Measurements from ENCODE around the gene STK35. TPM values are rescaled to one million over a fixed set of nuclear protein-coding genes. Genes with fewer than 3 reads are reported as not detected.

Gene STK35
- total RNA-seq (17.5 TPM), polyA plus RNA-seq (7.6 TPM)

- DNase-seq (ENCODE audit: extremely low spot score) = no peak
- Histone ChIP-seq H3K4me3 (ENCODE audit: low read depth, low read length) (peak within 1 kb of the TSS; percentile 86), H3K27ac (ENCODE audit: low read depth) (peak within 1 kb of the TSS; percentile 99), H3K36me3 (ENCODE audit: insufficient read depth) (no peaks in the 10 kb centered on the region), H3K4me1 (ENCODE audit: insufficient read depth) (peaks cover 7% of the 10 kb centered on the region)
- 2% methylated on average over 32 of the region's 32 CpGs for WGBS
These were observed at the start of gene STK35 for GRCh38 chr20:2101057-2101864. Gene STK35 (plus strand): TSS chr20:2101827. CDS start chr20:2101882, 55 bp downstream.

GRCh38 chr20:2051946-2052345, 49.7 kb upstream of the STK35 start:
- 39% methylated on average over 2 of the region's 2 CpGs for WGBS
- Histone ChIP-seq H3K27ac (ENCODE audit: low read depth) (no peak overlapping the region), H3K36me3 (ENCODE audit: insufficient read depth) (no peaks in the 10 kb centered on the region), H3K4me3 (ENCODE audit: low read depth, low read length) (no peak overlapping the region), H3K4me1 (ENCODE audit: insufficient read depth) (no peaks in the 10 kb centered on the region)
- no peak for DNase-seq (ENCODE audit: extremely low spot score)

- H3K4me3 ChIP-seq (ENCODE audit: low read depth, low read length) = no peak overlapping the region
- no peak overlapping the region for H3K27ac ChIP-seq (ENCODE audit: low read depth)
- H3K36me3 ChIP-seq (ENCODE audit: insufficient read depth) = no peaks in the 10 kb centered on the region
- WGBS = 58% methylated on average over 1 of the region's 1 CpG
- no peaks in the 10 kb centered on the region for H3K4me1 ChIP-seq (ENCODE audit: insufficient read depth)
- DNase-seq (ENCODE audit: extremely low spot score) = no peak
These were observed 48.9 kb upstream of the STK35 start for GRCh38 chr20:2052741-2053140.

DNA sequence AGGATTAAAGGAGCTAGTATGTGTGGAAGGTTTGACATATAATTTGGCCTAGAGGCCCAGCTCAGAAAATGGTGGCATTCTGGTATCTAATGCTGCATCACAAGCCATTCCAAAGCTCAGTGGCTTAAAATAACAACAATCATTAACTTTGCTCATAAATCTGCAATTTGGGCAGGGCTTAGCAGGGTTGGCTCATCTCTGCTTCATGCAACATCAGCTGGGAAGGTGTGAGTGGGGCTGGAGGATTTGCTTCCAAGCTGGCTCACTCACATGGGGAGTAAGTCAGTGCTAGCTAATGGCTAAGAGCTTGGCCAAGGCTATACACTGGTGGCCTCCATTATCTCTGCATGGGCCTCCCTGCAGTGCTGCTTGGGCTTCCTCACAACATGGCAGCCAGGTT, 48.0 kb upstream of the STK35 start:
- Histone ChIP-seq H3K4me1 (ENCODE audit: insufficient read depth) (no peaks in the 10 kb centered on the region), H3K36me3 (ENCODE audit: insufficient read depth) (no peaks in the 10 kb centered on the region), H3K4me3 (ENCODE audit: low read depth, low read length) (no peak overlapping the region), H3K27ac (ENCODE audit: low read depth) (no peak overlapping the region)
- no peak for DNase-seq (ENCODE audit: extremely low spot score)

GRCh38 chr20:2054911-2055310, 46.7 kb upstream of the STK35 start:
- no peaks in the 10 kb centered on the region for H3K4me1 ChIP-seq (ENCODE audit: insufficient read depth)
- H3K36me3 ChIP-seq (ENCODE audit: insufficient read depth) = no peaks in the 10 kb centered on the region
- no peak for DNase-seq (ENCODE audit: extremely low spot score)
- no peak overlapping the region for H3K27ac ChIP-seq (ENCODE audit: low read depth)
- no peak overlapping the region for H3K4me3 ChIP-seq (ENCODE audit: low read depth, low read length)

GRCh38 chr20:2059411-2059810, 42.2 kb upstream of the STK35 start:
- H3K36me3 ChIP-seq (ENCODE audit: insufficient read depth) = no peaks in the 10 kb centered on the region
- DNase-seq (ENCODE audit: extremely low spot score) = no peak
- no peak overlapping the region for H3K4me3 ChIP-seq (ENCODE audit: low read depth, low read length)
- no peak overlapping the region for H3K27ac ChIP-seq (ENCODE audit: low read depth)
- WGBS = 57% methylated on average over 2 of the region's 2 CpGs
- H3K4me1 ChIP-seq (ENCODE audit: insufficient read depth) = no peaks in the 10 kb centered on the region

GRCh38 chr20:2065099-2065498, 36.5 kb upstream of the STK35 start:
- no peaks in the 10 kb centered on the region for H3K36me3 ChIP-seq (ENCODE audit: insufficient read depth)
- H3K27ac ChIP-seq (ENCODE audit: low read depth) = no peak overlapping the region
- WGBS = 47% methylated on average over 3 of the region's 3 CpGs
- no peaks in the 10 kb centered on the region for H3K4me1 ChIP-seq (ENCODE audit: insufficient read depth)
- no peak for DNase-seq (ENCODE audit: extremely low spot score)
- H3K4me3 ChIP-seq (ENCODE audit: low read depth, low read length) = no peak overlapping the region

DNA sequence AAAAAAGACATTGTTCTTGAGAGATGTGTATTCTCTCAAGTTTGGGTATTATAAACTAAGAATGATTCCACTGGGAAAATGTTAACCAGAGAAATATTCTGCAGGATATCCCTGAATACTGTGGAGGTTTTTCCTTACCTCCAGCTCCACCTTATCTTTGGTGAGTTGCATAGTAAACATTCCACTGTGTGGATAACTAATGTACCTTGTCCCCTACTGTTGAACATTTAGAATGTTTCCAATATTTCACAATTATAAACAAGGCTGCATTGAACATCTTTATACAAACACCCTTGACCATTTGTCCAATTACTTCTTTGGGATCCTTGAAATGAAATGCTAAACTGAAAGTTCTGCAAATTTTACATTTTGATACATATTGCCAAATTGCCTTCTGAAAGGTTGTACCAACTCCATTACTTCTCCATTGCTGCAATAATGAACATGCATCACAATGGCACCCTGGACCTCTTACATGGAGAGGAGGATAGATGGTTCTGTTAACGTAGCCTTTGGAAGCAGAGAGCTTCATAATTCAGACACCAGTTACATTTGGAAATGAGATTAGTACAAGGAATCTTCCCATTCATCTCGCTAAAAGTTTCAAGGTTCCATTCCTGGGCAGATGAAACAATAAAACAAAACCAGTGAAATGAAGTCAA, 35.0 kb upstream of the STK35 start:
- 80% methylated on average over 2 of the region's 2 CpGs for WGBS

DNA sequence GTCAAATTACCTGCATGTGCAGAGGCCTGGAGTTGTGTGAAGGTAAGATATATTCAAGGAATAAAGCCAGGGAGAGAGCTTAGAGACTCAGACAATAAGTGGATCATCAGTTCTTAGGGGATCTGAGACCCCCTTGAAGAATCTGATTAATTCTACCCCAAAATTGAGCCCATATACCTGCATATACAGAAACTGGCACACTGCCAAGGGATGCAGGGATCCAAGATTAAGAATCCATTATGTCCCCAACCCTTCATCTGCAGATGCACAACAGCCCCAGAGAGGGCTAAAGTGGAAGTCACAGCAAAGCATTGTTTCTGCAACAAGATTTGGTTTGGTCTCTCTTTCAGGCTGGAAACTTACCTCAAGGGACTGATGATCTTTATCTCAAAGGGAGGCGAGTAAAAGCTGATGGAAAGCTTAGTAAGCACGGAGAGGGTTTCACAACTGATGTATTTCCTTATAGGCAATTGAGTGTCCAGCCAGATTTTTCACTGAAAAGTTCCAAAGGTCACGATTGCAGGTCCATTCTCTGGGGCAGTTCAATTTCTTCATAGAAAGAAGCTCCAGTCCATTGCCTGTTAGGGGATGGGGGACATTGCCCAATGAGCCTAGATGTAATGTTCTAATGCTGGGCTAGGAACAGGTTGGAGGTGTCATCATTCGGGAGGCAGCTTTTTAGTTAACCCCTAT, 20.9 kb upstream of the STK35 start:
- H3K4me1 ChIP-seq (ENCODE audit: insufficient read depth) = no peaks in the 10 kb centered on the region
- H3K27ac ChIP-seq (ENCODE audit: low read depth) = no peak overlapping the region
- WGBS = 66% methylated on average over 4 of the region's 4 CpGs
- no peaks in the 10 kb centered on the region for H3K36me3 ChIP-seq (ENCODE audit: insufficient read depth)
- DNase-seq (ENCODE audit: extremely low spot score) = no peak
- no peak overlapping the region for H3K4me3 ChIP-seq (ENCODE audit: low read depth, low read length)

More for the DNA sequence above, 35.0 kb upstream of the STK35 start:
- Histone ChIP-seq H3K4me3 (ENCODE audit: low read depth, low read length) (no peak overlapping the region), H3K4me1 (ENCODE audit: insufficient read depth) (no peaks in the 10 kb centered on the region), H3K27ac (ENCODE audit: low read depth) (no peak overlapping the region), H3K36me3 (ENCODE audit: insufficient read depth) (no peaks in the 10 kb centered on the region)
- no peak for DNase-seq (ENCODE audit: extremely low spot score)

- WGBS = 66% methylated on average over 5 of the region's 5 CpGs
- no peaks in the 10 kb centered on the region for H3K4me1 ChIP-seq (ENCODE audit: insufficient read depth)
- no peak overlapping the region for H3K27ac ChIP-seq (ENCODE audit: low read depth)
- DNase-seq (ENCODE audit: extremely low spot score) = no peak
- H3K36me3 ChIP-seq (ENCODE audit: insufficient read depth) = no peaks in the 10 kb centered on the region
- H3K4me3 ChIP-seq (ENCODE audit: low read depth, low read length) = no peak overlapping the region
These were observed 16.9 kb upstream of the STK35 start for GRCh38 chr20:2084703-2085102.

DNA sequence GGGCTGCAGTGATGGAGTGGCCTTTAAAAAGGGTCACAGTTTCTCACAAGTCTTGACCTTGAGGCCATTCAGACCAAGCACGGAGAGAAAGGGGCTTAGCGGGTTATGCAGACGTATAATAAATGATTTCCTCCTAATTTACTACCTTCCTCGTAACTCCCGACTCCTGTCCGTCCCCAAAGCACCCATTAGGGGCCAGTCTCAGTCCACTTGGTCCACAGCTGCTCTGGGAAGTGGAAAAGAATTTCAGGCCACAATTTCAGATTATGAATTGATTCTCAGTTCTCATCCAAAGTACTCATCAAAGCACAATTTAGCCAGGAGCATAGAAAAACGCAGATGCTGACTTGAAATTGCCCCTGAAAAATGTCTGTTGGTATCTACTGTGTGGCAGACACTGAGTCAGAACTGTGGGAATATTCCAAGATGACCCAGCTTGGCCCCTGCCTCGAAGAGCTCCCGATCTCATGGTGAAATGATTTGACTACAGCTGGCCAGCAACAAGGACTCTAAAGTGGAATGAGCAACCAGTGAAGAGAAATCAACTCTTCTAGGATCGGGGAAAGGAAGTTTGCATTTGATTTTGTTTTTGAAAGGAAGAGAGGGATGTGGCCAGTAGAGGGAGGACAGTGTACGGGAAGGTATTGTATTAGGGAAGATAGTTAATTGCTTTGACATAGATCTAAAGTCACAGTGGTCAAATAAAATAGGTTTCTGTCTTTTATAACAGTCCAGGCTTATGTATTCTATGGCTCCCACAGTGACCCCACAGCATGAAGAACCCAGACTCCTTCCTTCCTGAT, 15.2 kb upstream of the STK35 start:
- no peaks in the 10 kb centered on the region for H3K36me3 ChIP-seq (ENCODE audit: insufficient read depth)
- 31% methylated on average over 11 of the region's 11 CpGs for WGBS
- DNase-seq (ENCODE audit: extremely low spot score) = no peak
- no peak overlapping the region for H3K4me3 ChIP-seq (ENCODE audit: low read depth, low read length)
- H3K4me1 ChIP-seq (ENCODE audit: insufficient read depth) = no peaks in the 10 kb centered on the region
- H3K27ac ChIP-seq (ENCODE audit: low read depth) = no peak overlapping the region

DNA sequence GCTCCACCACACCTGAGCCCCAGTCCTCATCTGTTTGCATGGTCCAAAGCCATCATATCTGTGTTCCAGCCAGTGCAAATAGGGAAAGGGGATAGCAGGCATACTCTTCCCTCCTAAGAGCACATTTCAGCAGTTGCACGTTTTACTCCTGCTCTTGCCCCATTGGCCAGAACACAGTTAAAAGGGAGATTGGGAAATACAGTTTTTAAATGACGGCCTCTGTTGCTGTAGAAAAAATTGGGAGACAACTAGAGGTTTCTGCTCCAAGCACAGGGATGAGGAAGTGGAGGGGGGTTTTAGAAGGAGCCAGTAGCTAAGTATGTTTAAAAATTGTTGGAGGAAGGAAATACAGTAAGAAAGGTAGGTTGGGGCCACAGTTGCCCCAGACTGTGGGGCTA, 14.6 kb upstream of the STK35 start:
- WGBS = 57% methylated on average over 2 of the region's 2 CpGs
- Histone ChIP-seq H3K27ac (ENCODE audit: low read depth) (no peak overlapping the region), H3K36me3 (ENCODE audit: insufficient read depth) (no peaks in the 10 kb centered on the region), H3K4me3 (ENCODE audit: low read depth, low read length) (no peak overlapping the region), H3K4me1 (ENCODE audit: insufficient read depth) (no peaks in the 10 kb centered on the region)
- DNase-seq (ENCODE audit: extremely low spot score) = no peak

- Histone ChIP-seq H3K4me3 (ENCODE audit: low read depth, low read length) (no peak overlapping the region), H3K4me1 (ENCODE audit: insufficient read depth) (no peaks in the 10 kb centered on the region), H3K27ac (ENCODE audit: low read depth) (no peak overlapping the region), H3K36me3 (ENCODE audit: insufficient read depth) (no peaks in the 10 kb centered on the region)
- DNase-seq (ENCODE audit: extremely low spot score) = no peak
- WGBS = 31% methylated on average over 2 of the region's 2 CpGs
These were observed 12.7 kb upstream of the STK35 start for GRCh38 chr20:2088891-2089290.
